ENCODE measurements around the gene CCDC91.

CCDC91 gene

GRCh38 chr12:28294300-28294699 is 104.0 kb downstream of the CCDC91 start:
- H3K27ac ChIP-seq (ENCODE audit: low read depth, low read length), result no peak overlapping the region
- no peaks in the 10 kb centered on the region for H3K79me2 ChIP-seq (ENCODE audit: insufficient read depth, low read length)
- H2AFZ ChIP-seq (ENCODE audit: low read depth, low read length, severe bottlenecking), result no peak overlapping the region
- H3K9ac ChIP-seq (ENCODE audit: low read length), result no peak overlapping the region
- H3K4me3 ChIP-seq (ENCODE audit: insufficient read depth, low read length, poor library complexity, severe bottlenecking), result no peak overlapping the region
- no peak overlapping the region for H3K4me2 ChIP-seq (ENCODE audit: low read depth, low read length, poor library complexity, severe bottlenecking)
- no peaks in the 10 kb centered on the region for H3K9me2 ChIP-seq (replicated peaks; ENCODE audit: insufficient read depth, low read length)
- H3K27me3 ChIP-seq (ENCODE audit: low read length), result no peaks in the 10 kb centered on the region
- peaks cover 5% of the 10 kb centered on the region; the same call in 1 of the 2 replicates for H3K36me3 ChIP-seq (ENCODE audit: low read length)
- no peaks in the 10 kb centered on the region; the same call in 1 of the 2 replicates for H3K9me3 ChIP-seq (ENCODE audit: insufficient read depth, low read length)
- no peaks in the 10 kb centered on the region for H4K20me1 ChIP-seq (ENCODE audit: low read depth, low read length)
- peaks cover 6% of the 10 kb centered on the region; the same call in 1 of the 2 replicates for H3F3A ChIP-seq (ENCODE audit: insufficient read depth)
- TF ChIP-seq CTCF (IDR thresholded peaks at IDR 0.05; ENCODE audit: insufficient read depth, low read length, poor library complexity, severe bottlenecking) (no peak), EZH2phosphoT487 (conservative IDR thresholded peaks at IDR 0.05; ENCODE audit: low read length) (no peak)

GRCh38 chr12:28296287-28296686 is 106.0 kb downstream of the CCDC91 start:
- TF ChIP-seq CTCF (IDR thresholded peaks at IDR 0.05; ENCODE audit: insufficient read depth, low read length, poor library complexity, severe bottlenecking), result no peak
- no peak for TF ChIP-seq EZH2phosphoT487 (conservative IDR thresholded peaks at IDR 0.05; ENCODE audit: low read length)
- Histone ChIP-seq H3K9me3 (ENCODE audit: insufficient read depth, low read length) (no peaks in the 10 kb centered on the region), H4K20me1 (ENCODE audit: low read depth, low read length) (no peaks in the 10 kb centered on the region), H3K36me3 (ENCODE audit: low read length) (no peaks in the 10 kb centered on the region), H3K27me3 (ENCODE audit: low read length) (no peaks in the 10 kb centered on the region), H3K9me2 (replicated peaks; ENCODE audit: insufficient read depth, low read length) (no peaks in the 10 kb centered on the region), H2AFZ (ENCODE audit: low read depth, low read length, severe bottlenecking) (no peak overlapping the region), H3F3A (ENCODE audit: insufficient read depth) (peaks cover 6% of the 10 kb centered on the region; the same call in 1 of the 2 replicates), H3K4me3 (ENCODE audit: insufficient read depth, low read length, poor library complexity, severe bottlenecking) (no peak overlapping the region), H3K9ac (ENCODE audit: low read length) (no peak overlapping the region), H3K27ac (ENCODE audit: low read depth, low read length) (no peak overlapping the region), H3K4me2 (ENCODE audit: low read depth, low read length, poor library complexity, severe bottlenecking) (no peak overlapping the region), H3K79me2 (ENCODE audit: insufficient read depth, low read length) (no peaks in the 10 kb centered on the region)

- no peaks in the 10 kb centered on the region for H3K9me2 ChIP-seq (replicated peaks; ENCODE audit: insufficient read depth, low read length)
- no peaks in the 10 kb centered on the region for H3K9me3 ChIP-seq (ENCODE audit: insufficient read depth, low read length)
- H3K27ac ChIP-seq (ENCODE audit: low read depth, low read length), result no peak overlapping the region
- no peaks in the 10 kb centered on the region for H4K20me1 ChIP-seq (ENCODE audit: low read depth, low read length)
- no peaks in the 10 kb centered on the region for H3F3A ChIP-seq (ENCODE audit: insufficient read depth)
- no peak overlapping the region for H2AFZ ChIP-seq (ENCODE audit: low read depth, low read length, severe bottlenecking)
- H3K9ac ChIP-seq (ENCODE audit: low read length), result no peak overlapping the region
- TF ChIP-seq CTCF (IDR thresholded peaks at IDR 0.05; ENCODE audit: insufficient read depth, low read length, poor library complexity, severe bottlenecking), result no peak
- TF ChIP-seq EZH2phosphoT487 (conservative IDR thresholded peaks at IDR 0.05; ENCODE audit: low read length), result no peak
- peaks cover 8% of the 10 kb centered on the region; the same call in 1 of the 2 replicates for H3K36me3 ChIP-seq (ENCODE audit: low read length)
- H3K4me3 ChIP-seq (ENCODE audit: insufficient read depth, low read length, poor library complexity, severe bottlenecking), result no peak overlapping the region
- H3K4me2 ChIP-seq (ENCODE audit: low read depth, low read length, poor library complexity, severe bottlenecking), result no peak overlapping the region
- H3K79me2 ChIP-seq (ENCODE audit: insufficient read depth, low read length), result no peaks in the 10 kb centered on the region
- H3K27me3 ChIP-seq (ENCODE audit: low read length), result no peaks in the 10 kb centered on the region
Observed at GRCh38 chr12:28303192-28303591, 112.9 kb downstream of the CCDC91 start.

Measured in SU-DHL-6 (cell line).